Measurements from ENCODE around the gene BPTF.
"Not testable (repeated sequence)": the region's sequence is repeated elsewhere in the genome, so short reads cannot be mapped to it uniquely, and the experiment has no call there.

The BPTF gene

DNA sequence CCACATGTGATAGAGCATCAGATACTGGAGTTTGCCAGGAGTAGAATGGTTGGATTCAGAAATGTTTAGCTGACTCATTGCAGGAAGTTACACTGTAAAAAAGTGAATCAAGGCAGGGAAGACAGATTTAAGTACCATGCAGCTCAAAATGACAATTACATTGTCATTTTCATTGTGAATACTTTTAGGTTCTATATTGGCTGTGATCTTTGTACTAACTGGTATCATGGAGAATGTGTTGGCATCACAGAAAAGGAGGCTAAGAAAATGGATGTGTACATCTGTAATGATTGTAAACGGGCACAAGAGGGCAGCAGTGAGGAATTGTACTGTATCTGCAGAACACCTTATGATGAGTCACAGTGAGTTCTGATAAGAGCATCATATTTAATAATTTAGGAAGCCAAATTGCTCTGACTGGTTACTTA is 137.9 kb downstream of the BPTF start:
- peak; percentile 39 to 70 for DNase-seq (ENCODE audit: low read depth in 2 of 2)

DNA sequence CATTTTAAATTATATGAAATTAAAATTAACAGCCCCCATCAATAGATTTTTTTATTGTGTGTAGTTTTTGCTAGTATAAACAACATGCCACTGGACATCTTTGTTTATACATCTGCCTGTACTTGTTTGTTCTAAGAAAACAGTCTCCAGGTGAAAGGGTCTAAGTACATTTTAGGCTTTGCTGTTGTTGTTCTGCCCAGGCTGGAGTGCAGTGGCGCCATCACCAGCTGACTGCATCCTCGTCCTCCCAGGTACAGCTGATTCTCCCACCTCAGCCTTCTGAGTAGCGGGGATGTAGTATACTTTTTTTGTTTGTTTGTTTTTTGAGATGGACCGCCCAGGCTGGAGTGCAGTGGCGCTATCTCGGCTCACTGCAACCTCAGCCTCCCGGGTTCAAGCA is 145.5 kb downstream of the BPTF start:
- DNase-seq (ENCODE audit: low read depth in 2 of 2): no peak

DNA sequence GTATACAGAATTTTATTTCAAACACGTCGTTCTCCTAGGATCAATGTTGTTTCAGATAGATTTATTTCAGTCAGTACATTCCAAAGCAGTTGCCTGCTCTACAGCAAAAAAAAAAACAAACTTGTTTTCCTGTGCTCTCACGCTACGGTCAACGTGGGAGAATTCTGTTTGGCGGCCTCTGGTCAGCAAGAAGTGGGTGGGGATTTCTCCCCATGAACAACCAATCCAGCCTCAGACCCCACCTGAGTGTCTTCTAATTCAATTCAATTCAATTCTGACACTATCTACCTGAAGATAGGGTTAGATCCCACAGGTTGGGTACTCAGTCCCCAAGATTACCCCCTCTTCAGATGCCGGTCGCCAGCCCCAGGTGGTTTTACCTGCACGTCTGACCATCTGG is 148.9 kb downstream of the BPTF start:
- no peak for DNase-seq (ENCODE audit: low read depth in 2 of 2)

DNA sequence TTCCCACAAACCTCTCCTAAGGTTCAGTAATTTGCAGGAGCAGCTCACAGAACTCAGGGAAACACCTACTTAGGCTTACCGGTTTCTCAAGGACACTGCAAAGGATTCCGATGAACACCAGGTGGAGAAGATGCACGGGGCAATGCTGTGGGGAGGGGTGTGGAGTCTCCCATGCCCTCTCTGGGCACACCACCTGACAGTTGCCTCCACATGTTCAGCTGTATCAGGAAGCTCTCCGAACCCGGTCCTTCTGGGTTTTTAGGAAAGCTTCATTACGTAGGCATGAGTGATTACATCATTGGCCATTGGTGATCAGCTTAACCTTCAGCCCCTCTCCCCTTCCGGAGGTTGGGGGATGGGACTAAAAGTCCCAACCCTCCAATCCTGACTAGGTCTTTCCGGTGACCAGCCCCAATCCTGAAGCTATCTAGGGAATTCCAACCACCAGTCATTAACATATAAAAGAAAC is 149.3 kb downstream of the BPTF start:
- DNase-seq (ENCODE audit: low read depth in 2 of 2): no peak

DNA sequence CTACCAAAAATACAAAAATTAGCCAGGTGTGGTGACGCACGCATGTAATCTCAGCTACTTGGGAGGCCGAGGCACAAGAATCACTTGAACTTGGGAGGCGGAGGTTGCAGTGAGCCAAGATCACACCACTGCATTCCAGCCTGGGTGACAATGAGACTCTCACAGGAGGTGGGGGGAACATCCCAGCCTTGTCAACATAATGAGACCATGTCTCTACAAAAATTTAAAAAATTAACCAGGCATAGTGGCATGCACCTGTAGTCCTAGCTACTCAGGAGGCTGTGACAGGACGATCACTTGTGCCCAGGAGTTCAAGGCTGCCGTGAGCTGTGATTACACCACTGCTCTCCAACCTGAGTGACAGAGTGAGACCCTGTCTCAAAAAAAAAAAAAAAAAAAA is 151.0 kb downstream of the BPTF start:
- not testable (repeated sequence) for DNase-seq (ENCODE audit: low read depth in 2 of 2)

DNA sequence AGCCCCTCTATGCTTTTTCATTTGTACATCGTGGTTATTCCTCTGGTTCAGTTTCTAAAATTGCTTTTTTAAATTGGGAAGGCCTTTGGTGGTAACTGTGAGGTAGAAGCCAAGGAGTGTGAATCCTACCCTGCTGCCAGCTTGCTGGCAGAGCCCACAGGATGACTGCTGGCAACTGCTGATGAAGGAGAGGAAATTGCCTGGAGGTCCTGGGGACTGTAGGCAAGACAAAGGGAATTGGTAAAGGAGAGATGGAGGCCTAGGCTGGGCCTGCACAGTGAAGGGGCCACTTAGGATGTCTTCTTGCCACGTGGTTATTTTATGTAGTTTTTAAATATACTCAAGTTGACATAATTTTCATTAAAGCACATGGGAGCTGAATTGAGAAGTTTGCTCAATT is 155.2 kb downstream of the BPTF start:
- DNase-seq (ENCODE audit: low read depth in 2 of 2): no peak

DNA sequence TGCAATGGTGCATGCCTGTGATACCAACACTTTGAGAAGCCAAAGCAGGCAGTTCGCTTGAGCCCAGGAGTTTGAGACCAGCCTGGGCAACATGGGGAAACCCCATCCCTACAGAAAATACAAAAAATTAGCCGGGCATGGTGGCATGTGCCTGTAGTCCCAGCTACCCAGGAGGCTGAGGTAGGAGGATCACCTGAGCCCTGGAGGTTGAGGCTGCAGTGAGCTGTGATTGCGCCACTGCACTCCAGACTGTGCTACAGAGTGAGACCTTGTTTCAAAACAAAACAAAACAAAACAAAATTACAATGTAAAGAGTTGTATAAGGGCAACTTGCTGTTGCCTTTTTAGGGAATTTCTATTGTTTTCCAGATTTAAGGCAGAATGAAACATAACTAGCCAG is 155.6 kb downstream of the BPTF start:
- DNase-seq (ENCODE audit: low read depth in 2 of 2): not testable (repeated sequence)

DNA sequence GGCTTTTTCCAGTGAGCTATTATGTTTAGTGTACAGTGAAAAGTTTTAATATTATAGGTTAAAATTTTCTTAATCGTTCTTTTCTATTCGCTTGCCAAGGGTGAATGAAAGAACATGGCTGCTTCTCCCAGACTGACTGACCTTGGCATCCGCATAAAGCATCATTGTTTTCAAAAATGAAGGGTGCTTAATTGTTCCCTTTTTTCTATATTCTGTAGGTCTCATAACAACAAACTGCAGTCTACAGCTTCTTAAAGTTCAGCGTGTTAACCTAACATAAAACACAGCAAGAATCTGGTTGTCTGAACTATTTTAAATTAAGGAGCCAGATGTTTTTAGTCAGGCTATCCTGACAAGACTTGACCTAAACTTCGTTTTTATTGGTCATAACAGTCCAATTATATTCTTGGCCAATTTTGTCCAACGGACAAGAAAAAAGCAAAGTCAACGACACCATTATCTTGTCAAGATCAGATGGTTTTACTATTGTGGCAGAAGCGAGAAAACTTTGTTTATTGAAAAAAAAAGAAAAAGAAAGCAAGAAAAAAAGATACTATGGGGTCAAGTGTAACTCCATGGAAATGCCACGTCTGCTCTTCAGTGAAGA is 156.8 kb downstream of the BPTF start:
- DNase-seq (ENCODE audit: low read depth in 2 of 2): no peak

DNA sequence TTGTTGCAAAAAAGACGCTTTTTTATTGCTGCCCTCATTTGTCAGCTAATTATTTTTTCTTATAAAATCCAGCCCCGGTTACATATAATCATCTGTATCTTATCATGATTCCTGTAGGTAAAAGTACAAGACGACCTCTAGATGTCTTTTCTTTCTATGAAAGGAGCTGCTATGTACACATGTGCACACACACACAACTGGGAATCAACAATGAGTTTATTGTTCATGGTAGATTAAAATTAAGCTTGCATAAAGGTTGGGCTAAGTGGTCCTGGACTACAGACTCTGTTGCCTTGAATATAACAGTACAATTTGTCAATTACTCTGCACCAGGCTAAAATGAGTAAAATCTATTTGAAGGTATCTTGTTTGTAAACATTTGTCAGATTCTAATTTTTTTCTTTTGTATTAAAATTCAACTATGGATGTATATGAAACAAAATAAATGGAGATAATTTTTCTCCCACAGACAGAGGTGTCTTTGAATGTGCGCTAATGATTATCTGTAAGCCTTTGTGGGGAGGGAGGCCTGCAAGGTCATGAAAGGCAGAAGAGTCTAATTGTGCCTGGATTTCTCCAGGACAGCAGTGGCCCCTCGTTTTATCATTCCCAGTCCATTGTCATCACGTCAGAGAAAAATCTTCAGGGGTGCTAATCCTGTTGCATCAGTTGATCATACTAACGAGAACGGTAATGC is 157.5 kb downstream of the BPTF start:
- DNase-seq (ENCODE audit: low read depth in 2 of 2): no peak

DNA sequence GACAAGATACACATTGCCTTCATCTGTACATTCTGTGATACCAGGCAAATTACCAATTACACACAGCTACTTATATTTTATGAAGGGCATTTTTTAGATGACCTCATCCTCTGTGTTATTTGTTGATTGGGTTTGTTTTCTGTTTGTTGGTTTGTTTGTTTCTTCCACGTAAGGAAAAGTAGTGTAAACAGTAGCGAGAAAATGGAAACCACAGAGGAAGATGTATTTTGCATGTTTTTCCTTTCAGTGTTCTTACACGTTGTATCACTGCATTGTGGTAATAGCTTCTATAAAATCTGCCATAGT is 158.0 kb downstream of the BPTF start:
- DNase-seq (ENCODE audit: low read depth in 2 of 2): no peak

DNA sequence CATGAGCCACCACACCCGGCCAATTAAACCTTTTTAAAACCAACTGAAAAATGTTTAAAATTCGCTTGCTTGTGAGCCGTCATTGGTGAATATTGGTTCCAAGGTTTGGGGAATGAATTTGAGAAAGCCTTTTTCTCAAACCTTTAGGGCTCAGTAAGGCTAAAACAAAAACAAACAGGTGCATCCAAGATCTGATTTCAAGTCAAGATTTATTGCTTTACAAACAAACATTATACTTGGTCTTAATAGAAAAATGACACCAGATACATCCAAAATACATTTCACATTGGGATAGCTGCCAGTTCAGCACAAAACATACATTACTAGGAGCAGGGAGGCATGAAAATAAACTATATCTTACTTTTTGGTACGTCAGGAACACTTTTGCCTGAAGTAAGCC is 165.6 kb downstream of the BPTF start:
- DNase-seq (ENCODE audit: low read depth in 2 of 2): no peak

DNA sequence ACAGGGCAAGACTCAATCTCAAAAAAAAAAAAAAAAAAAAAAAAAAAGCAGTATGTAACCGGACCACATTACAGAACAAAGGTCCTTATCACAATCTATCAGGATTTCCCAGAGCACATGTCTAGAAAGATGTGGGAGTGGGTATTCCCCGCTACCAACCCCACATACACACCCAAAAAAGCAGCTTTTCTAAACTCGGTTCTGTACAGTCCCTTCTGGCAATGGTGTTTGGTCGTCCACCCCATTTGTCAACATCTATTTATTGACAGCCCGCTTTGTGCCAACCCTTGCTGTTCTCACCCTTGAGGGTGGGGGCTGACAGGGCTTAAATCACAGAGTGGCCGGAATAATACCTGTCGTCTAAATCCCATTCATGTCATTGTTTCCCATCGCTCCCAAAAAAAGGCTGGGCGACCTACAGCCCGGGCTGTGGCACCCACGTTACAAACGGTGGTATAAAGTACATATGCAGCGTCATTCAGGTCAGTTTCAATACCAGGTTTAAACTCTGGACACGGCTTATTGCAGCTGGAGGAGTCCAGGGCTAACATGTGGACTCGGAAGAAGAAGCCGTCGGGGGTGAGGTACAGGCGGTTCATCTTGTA is 167.3 kb downstream of the BPTF start:
- peak in 1 of 2 donors; percentile 12 for DNase-seq (ENCODE audit: low read depth in 2 of 2)

DNA sequence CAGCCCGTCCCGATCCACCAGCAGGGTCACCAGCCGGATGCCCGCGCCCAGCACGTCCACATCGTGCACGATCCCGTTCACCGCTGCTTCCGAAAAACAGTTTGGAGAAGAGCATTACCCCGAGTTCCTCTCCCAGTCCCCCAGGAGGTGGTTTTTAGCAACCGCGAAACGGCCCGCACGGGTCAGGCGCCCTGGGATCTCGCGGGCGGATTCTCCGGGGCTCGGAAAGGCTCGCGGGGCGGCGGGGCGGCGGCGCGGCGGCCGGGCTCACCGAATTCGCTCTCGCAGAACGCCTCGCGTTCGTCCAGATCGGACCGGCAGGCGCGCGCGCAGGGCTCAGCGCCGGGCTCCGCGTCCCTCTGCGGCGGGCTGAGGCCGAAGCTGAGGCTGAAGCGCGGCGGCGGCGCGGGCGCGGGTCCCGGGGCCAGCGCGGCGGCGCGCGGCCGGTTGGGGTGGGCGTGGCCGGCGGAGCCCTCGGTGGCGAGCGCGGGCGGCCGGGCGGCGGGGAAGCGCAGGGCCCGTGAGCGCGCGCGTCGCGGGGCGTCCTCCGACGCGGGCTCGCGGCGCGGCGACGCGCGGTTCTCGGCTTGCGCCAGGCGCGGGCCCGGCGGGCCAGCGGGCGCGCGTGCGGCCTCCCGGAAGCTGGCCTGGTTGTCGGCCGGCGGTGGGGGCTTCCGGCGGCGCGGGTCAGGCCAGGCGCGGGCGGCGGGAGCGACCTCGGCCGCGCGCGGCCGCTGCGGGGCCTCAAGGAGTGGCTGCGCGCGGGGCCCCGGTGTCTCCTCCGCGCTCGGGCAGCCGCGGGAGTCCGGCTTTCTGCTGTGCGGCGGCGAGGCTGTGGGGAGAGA is 168.1 kb downstream of the BPTF start:
- peak; percentile 53 to 73 for DNase-seq (ENCODE audit: low read depth in 2 of 2)

DNA sequence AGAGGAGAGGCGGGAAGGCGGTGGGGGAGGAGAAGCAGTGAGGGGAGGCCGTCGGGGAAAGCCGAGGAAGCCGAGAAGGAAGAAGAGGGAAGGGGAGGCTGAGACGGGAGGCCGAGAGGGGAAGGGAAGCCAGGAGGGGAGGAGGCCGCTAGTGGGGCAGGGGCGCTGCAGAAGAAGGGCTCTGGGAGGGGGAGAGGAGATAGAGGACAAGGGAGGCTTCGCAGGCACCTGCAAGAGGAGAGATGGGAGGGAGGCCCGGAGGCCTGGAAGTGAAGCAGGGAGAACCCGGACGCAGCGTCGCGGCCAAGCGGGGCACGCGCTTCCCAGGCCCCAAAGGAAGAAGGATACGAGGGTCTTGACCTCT is 168.7 kb downstream of the BPTF start:
- DNase-seq (ENCODE audit: low read depth in 2 of 2): no peak

DNA sequence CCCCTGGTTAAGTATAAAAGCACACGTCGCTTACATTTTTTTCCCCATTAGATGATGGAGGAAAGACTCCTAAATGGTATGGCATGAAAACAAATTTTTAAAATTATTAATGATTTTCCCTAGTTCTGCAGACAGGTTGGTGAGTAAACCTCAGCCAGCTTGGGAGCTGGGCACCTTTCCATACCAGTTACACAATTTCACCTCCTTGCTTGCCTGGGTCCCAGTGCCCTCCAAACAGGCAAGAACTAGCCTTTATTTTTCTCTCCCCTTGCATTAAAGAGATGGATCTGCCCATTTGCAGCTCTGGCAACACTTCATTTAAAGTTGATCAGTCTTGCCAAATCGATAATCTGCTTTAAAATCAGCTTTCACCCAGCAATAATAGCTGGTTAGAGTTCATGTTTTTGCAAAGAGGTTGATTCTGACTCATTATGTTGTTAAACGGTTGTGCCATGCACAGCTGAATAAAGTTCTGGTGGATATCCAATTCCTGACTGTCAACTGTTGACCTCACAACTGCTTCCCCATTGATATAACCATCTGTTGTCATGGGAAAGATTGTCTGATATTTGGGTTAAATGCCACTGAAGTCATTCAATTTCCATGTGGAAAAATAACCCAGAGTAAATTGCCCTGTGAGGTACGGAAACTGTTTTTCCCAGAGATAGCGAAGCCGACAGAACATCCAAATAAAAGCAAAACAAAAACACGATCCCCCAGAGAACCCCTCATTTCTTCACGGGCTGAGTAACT is 169.7 kb downstream of the BPTF start:
- DNase-seq (ENCODE audit: low read depth in 2 of 2): no peak

DNA sequence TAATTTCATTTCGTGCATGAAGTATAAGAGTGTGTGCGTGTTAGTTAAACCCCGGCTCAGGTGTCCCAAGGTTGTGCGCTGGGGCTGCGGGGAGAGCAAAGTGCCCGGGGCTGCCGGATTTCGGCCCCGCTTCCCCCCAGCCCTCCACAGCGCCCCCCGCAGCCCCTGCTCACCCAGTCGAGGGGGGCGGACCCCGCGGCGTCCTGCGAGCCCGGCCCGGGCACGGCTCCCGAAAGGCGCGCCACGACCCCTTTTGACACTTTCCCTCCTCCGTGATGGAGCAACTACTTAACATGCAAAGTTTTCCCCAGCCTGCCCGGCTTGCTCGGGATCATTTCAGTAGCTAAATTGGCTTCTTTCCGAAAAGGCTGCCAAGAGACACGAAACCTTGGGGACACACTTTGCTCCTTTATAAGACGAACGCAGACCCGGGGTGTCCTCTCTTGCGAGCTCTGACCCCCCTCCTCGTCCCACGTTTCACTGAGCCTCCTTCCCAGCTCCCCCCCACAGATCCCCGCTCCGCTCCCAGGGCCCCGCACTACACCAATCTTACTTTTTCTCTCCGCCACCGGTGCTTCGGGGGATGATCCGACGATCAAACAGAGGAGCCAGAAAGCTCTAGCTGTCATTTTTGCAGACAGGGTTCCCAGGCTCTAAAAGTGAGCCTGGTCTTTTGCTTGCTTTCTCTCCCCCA is 170.4 kb downstream of the BPTF start:
- DNase-seq (ENCODE audit: low read depth in 2 of 2): no peak

DNA sequence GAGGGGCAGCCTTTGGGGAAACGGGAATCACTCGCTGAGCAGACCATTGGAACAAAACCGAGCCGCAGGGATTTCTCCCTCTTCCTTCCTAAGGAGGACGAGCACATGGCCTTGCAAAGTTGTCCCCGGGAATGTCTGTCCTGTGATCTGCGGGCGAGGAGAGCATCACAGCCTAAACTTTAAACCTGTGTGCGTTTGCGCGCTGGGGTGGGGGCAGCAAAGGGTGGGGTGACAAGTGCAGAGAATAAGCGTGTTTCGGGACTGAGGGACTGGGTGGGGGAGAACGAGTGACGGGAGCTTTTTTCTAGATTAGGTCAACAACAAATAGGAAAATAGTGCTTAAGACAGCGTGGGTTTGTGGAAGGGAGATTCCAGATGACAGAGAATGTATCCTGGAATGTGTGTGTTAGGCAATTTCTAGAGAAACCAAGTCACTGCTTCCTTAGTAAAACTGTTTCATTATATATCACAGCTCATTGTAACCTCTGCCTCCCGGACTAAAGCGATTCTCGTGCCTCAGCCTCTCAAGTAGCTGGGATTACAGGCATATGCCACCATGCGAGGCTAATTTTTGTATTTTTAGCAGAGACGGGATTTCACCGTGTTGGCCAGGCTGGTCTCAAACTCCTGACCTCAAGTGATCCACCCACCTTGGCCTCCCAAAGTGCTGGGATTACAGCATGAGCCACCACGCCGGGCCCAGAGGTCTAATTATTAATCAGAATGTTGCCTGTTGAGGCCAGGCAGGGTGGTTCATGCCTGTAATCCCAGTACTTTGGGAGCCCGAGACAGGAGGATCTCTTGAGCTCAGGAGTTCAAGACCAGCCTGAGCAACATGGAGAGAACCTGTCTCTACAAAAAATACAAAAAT is 171.2 kb downstream of the BPTF start, which contains the start of gene C17orf58:
C17orf58 (minus strand) TSS at position 169 of the 871 bp plus-strand sequence. CDS start 271 bp downstream, outside the sequence.
- not testable (repeated sequence) for DNase-seq (ENCODE audit: low read depth in 2 of 2)

DNA sequence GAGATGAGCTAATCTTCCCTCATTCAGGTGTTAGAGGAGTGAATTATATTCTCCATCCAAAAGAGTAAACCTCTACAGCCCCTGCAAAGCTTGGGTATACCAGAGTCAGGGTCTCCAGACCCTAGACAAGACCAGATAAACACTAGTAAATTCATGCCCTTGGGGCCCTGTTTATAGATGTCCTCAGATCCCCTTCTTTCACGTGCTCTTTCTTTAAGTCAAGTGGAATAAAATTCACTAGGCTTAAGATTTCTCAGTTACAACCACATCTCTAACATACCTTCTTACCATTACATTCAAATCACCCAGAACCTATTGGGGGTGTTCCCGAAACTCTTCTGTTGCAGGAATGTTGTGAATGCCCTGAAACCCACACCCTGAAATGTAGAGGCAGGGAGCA is 173.2 kb downstream of the BPTF start:
- DNase-seq (ENCODE audit: low read depth in 2 of 2): no peak

DNA sequence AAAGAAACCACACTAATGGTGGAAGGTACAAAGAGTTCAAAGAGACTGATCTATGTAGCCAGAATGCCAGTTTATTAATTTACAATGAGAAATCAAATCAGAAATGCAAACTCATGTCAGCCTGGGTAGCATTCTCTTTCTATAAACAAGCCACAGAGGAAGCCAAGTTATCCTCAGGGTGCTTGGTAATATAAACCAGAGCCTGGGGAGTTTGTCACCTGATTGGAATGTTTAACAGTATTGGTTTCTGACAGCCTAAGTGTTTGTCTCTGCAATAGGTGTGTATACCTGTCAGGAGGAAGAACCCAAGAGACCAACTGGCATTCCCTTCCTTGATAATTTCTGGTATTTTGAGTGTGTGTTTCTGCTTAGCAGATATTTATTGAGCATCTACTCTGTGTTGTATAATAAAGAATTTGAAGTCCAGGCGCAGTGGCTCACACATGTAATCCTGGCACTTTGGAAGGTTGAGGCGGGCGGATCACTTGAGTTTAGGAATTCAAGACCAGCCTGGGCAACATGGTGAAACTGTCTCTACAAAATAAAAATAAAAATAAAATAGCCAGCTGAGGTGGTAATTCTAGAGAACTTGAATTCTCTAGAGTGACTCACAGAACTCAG is 174.1 kb downstream of the BPTF start:
- DNase-seq (ENCODE audit: low read depth in 2 of 2): no peak

DNA sequence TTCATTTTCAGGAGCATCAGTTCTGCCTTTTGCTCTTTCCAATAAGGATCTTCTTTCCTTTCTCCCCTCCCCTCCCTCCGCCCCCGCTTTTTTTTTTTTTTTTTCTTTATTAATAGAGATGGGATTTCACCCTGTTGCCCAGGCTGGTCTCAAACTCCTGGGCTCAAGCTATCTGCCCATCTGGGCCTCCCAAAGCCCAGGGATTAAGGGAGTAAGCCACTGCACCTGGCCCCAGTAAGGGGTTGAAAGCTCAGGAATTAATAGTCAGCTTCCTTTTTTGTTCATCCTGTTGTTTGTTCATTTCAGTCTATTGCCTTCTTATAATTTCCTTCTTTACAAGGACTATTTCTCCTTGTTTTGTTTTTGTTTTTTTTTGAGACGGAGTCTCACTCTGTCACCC is 178.9 kb downstream of the BPTF start:
- DNase-seq (ENCODE audit: low read depth in 2 of 2): no peak

Data from stimulated activated CD4-positive, alpha-beta T cell treated with anti-CD3 and anti-CD28 coated beads, Interleukin-1b, Interleukin-23, amount 100 ng/mL, for 4 hours (primary cell).